ENCODE measurements around the gene CTCF.

CTCF gene

DNA sequence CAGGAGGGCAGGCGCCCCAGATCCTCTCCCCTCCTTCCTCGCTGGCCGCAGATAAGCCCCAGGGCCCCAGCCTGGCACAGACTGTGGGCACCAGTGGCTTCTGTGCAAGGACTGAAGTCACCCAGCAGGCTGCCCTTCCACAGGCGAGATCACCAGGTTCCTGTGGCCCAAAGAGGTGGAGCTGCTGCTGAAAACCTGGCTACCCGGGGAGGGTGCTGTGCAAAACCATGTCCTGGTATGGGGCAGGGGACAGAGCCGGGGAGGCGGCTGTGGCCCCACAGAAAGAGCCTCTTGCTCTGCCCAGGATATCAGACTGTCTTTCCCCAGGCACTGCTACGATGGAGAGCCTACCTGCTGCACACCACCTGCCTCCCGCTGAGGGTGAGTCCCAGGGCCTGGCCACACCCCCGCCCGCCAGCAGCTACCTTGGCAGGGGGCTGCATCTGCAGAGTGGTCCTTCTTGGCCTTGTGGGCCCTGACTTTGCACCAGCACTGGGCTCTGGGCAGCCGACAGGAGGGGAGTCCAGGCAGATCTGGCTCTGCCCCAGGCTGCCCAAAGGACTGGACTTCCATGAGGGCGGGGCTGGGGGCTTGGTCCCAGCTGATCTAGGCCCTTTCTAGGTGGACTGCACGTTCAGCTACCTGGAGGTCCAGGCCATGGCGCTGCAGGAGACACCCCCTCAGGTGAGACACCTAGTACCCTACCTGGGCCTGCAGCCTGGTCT, 83.2 kb downstream of the CTCF start:
- H3K4me3 ChIP-seq (ENCODE audit: low read depth, low read length), result no peak overlapping the region
- DNase-seq (ENCODE audit: low read depth, low spot score), result no peak
- ChIA-PET POLR2A (no interaction called here), CTCF (interaction anchor here (0.6 to 12.1 kb wide), 22 partner anchors 9 to 164 kb away, joined by 3 to 174 read pairs (median 6); partner anchors contain the start of genes ACD, ATP6V0D1, C16orf86 and CTCF)
- TF ChIP-seq, protein P1, sequence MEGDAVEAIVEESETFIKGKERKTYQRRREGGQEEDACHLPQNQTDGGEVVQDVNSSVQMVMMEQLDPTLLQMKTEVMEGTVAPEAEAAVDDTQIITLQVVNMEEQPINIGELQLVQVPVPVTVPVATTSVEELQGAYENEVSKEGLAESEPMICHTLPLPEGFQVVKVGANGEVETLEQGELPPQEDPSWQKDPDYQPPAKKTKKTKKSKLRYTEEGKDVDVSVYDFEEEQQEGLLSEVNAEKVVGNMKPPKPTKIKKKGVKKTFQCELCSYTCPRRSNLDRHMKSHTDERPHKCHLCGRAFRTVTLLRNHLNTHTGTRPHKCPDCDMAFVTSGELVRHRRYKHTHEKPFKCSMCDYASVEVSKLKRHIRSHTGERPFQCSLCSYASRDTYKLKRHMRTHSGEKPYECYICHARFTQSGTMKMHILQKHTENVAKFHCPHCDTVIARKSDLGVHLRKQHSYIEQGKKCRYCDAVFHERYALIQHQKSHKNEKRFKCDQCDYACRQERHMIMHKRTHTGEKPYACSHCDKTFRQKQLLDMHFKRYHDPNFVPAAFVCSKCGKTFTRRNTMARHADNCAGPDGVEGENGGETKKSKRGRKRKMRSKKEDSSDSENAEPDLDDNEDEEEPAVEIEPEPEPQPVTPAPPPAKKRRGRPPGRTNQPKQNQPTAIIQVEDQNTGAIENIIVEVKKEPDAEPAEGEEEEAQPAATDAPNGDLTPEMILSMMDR (IDR thresholded peaks at IDR 0.05; ENCODE audit: insufficient read depth, low read length, missing control alignments), result no peak

DNA sequence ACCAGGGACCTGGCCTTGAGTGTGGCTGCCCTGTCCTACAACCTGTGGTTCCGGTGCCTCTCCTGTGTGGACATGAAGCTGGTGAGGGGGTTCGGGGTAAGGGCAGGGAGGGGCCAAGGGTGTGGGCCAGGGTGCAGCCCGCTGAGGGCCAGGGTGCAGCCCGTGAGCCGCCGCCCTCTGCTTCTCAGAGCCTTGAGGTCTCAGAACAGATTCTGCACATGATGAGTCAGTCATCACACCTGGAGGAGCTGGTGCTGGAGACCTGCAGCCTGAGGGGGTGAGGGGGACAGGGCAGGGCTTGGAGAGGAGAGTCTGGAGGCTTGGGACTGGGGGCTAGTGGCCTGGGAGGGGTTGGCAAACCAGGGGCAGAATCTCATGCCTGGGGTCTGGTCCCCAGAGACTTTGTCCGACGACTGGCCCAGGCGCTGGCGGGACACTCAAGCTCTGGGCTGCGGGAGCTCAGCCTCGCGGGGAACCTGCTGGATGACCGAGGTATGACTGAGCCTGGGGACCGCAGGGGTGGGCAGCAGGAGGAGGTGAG, 84.9 kb downstream of the CTCF start:
- POLR2A ChIA-PET, result no interaction called here
- no peak for DNase-seq (ENCODE audit: low read depth, low spot score)
- H3K4me3 ChIP-seq (ENCODE audit: low read depth, low read length), result no peak overlapping the region
- CTCF ChIA-PET, result interaction anchor here (1.0 to 12.1 kb wide), 3 partner anchors 85 to 127 kb away, joined by 3 to 174 read pairs (median 148); partner anchors contain the start of gene CTCF
- TF ChIP-seq, protein P1 (IDR thresholded peaks at IDR 0.05; ENCODE audit: insufficient read depth, low read length, missing control alignments), result no peak

DNA sequence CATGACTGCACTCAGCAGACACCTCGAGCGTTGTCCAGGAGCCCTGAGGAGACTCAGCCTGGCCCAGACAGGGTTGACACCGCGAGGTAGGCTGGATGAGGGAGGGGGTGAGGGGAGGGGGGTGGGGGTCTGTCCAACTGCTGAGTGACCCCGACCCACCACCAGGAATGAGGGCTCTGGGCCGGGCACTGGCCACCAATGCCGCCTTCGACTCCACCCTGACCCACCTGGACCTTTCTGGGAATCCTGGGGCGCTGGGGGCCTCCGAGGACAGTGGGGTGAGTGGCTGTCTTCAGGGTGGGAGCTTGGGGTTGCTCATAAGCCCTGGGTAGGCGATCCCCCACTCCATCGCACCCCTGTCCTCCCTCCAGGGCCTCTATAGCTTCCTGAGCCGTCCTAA, 85.4 kb downstream of the CTCF start:
- ChIA-PET POLR2A (no interaction called here), CTCF (interaction anchor here (1.0 to 12.1 kb wide), 3 partner anchors 85 to 127 kb away, joined by 3 to 174 read pairs (median 148); partner anchors contain the start of gene CTCF)
- TF ChIP-seq, protein P1 (IDR thresholded peaks at IDR 0.05; ENCODE audit: insufficient read depth, low read length, missing control alignments), result no peak
- no peak for DNase-seq (ENCODE audit: low read depth, low spot score)
- no peak overlapping the region for H3K4me3 ChIP-seq (ENCODE audit: low read depth, low read length)

DNA sequence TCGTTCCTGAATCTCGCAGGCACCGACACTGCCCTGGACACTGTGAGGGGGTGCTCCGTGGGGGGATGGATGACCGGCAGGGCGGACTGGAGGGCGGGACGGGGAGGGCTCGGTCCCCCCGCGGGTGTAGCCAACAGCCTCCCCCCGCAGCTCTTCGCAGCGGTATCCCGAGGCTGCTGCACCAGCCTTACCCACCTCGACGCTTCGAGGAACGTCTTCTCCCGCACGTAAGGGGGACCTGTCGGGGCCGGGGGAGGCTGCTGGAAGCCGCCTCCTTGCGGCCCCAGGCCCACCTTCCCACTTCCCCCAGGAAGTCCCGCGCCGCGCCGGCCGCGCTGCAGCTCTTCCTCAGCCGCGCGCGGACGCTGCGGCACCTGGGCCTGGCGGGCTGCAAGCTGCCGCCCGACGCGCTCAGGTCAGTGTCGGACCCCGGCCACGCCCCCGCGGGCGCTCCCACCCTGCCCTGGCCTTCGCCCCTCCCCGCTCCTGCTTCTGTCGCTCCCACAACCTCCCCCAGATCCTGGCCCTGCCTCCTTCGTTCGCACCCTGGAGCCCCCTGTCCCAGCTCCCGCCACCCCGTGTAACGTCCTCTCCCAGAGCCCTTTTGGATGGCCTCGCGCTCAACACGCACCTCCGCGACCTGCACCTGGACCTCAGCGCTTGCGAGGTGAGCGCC, 85.9 kb downstream of the CTCF start:
- no peak for DNase-seq (ENCODE audit: low read depth, low spot score)
- TF ChIP-seq, protein P1 (IDR thresholded peaks at IDR 0.05; ENCODE audit: insufficient read depth, low read length, missing control alignments), result no peak
- CTCF ChIA-PET, result interaction anchor here (1.4 to 12.1 kb wide), 3 partner anchors 8 to 128 kb away, joined by 6 to 174 read pairs (median 148); no protein-coding TSS in a partner anchor
- POLR2A ChIA-PET, result no interaction called here
- no peak overlapping the region for H3K4me3 ChIP-seq (ENCODE audit: low read depth, low read length)

DNA sequence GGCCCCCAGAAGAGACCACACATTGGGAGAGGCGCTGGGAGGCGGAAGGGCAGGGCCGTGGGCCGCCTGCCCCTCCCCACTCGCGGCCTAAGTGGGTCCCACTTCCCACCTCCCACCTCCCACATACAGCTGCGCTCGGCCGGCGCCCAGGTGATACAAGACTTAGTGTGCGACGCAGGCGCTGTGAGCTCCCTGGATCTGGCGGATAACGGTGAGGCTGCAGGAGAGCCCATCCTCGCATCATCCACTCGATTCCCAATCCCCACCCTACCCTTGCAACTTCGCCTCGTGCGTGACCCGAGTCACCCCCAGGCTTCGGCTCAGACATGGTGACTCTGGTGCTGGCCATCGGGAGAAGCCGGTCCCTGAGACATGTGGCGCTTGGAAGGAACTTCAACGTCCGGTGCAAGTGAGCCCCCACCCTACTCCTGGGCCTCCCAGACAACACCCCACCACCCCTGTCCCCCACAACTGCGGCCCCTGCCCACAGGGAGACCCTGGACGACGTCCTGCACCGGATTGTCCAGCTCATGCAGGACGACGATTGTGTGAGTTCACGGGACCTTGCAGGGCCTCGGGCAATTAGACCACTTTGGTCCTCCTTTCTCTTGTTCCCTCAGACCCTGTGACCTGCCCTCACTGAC, 86.6 kb downstream of the CTCF start:
- H3K4me3 ChIP-seq (ENCODE audit: low read depth, low read length), result no peak overlapping the region
- no peak for DNase-seq (ENCODE audit: low read depth, low spot score)
- ChIA-PET CTCF (interaction anchor here (1.4 to 12.1 kb wide), 3 partner anchors 9 to 129 kb away, joined by 6 to 174 read pairs (median 148); no protein-coding TSS in a partner anchor), POLR2A (interaction anchor here (0.9 to 1.0 kb wide), 2 partner anchors 11 to 119 kb away, joined by 3 read pairs; partner anchors contain the start of gene ACD)
- TF ChIP-seq, protein P1 (IDR thresholded peaks at IDR 0.05; ENCODE audit: insufficient read depth, low read length, missing control alignments), result no peak

All from AG04449 (cell line).